Mammary epithelial cell (primary cell): ENCODE results near the gene ACTL8.

Source experiments
- EZH2 ChIP-seq: IDR thresholded peaks from 2 replicates; pipeline ENCODE4 v1.6.1; 2012; ENCODE audit warnings: low read length, inconsistent platforms, borderline replicate concordance
- TF ChIP-seq, protein P1 (sequence below), 2 donors: IDR thresholded peaks in 1 of 2; conservative IDR thresholded peaks in 1 of 2; 2 replicates each; pipeline ENCODE4 v1.5.1; 2011 to 2012; ENCODE audit warnings: inconsistent platforms in 2 of 2, low read length in 2 of 2, mild to moderate bottlenecking in 2 of 2, control low read depth in 1 of 2, low read depth in 1 of 2; ENCODE audit not compliant: insufficient read depth in 1 of 2; ENCODE audit errors: extremely low read depth in 1 of 2

DNA sequence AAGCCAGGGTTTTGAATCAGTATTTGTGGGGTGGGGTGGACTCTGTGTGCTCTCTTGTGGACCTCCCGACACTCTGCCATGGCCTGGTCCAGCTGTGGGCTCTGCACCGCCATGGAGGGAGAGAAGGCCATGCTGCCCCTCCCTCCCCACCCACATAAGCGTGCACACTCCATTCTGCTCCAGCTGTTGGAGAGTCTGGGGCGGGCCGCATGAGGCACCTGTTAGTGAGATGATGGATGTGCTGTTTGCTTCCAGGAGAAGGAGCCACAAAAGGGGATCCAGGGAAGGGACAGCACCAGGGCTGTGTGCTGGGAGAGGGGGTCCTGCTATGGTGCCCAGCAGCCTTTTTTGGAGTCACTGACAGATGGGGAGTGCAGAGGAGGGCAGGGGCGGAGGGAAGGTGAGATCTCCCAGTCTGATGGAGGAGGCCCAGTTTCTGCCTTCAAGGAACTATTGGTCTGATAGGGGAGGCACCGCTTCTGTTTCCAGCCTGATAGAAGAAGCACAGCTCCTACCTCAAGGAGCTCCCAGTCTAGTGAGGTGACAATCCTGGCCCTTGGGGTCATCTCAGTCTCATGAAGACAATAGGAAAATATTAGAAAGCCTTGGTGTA, 101.5 kb downstream of the ACTL8 start:
- TF ChIP-seq, protein P1, sequence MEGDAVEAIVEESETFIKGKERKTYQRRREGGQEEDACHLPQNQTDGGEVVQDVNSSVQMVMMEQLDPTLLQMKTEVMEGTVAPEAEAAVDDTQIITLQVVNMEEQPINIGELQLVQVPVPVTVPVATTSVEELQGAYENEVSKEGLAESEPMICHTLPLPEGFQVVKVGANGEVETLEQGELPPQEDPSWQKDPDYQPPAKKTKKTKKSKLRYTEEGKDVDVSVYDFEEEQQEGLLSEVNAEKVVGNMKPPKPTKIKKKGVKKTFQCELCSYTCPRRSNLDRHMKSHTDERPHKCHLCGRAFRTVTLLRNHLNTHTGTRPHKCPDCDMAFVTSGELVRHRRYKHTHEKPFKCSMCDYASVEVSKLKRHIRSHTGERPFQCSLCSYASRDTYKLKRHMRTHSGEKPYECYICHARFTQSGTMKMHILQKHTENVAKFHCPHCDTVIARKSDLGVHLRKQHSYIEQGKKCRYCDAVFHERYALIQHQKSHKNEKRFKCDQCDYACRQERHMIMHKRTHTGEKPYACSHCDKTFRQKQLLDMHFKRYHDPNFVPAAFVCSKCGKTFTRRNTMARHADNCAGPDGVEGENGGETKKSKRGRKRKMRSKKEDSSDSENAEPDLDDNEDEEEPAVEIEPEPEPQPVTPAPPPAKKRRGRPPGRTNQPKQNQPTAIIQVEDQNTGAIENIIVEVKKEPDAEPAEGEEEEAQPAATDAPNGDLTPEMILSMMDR (conservative IDR thresholded peaks at IDR 0.05 in 1 of 2, IDR thresholded peaks at IDR 0.05 in 1 of 2; ENCODE audit: extremely low read depth in 1 of 2, insufficient read depth in 1 of 2, low read depth in 1 of 2, low read length in 2 of 2) = no peak
- TF ChIP-seq EZH2 = no peak
